A549 (cell line): Measurements from ENCODE around the gene CISD3. TPM values are rescaled to one million over a fixed set of nuclear protein-coding genes. Genes with fewer than 3 reads are reported as not detected.

Source experiments
- ATAC-seq, 2 experiments: fragments of 200-7000 bp in 1 of 2; fragments of >200 bp in 1 of 2; cut with Nextera tagmentation in 1 of 2; cut with Tn5 transposase in 1 of 2; 3 replicates each; pipeline versions ENCODE4 v1.8.0 to v1.9.1; 2018 to 2020; ENCODE audit warnings: mild to moderate bottlenecking in 1 of 2, moderate library complexity in 1 of 2
- CTCF ChIA-PET: fragments of 300-600 bp; sonication (Branson Sonifier 250); formaldehyde crosslinking; extraction: SDS; loops from one replicate; lab custom pipeline; 2021; ENCODE audit warnings: antibody characterized with exemption, inconsistent platforms; lab: Yijun Ruan, JAX
- POLR2A ChIA-PET: fragments of 350-600 bp; formaldehyde crosslinking; extraction: SDS; loops from one replicate; lab custom pipeline; 2021; ENCODE audit warnings: antibody characterized with exemption, inconsistent platforms; lab: Yijun Ruan, JAX
- DNase-seq, 2 experiments: peaks; one replicate each; pipeline versions ENCODE4 v3.0.0 to v3.0.0-alpha.2; 2011 to 2016; ENCODE audit warnings: low read depth in 1 of 2, low spot score in 1 of 2
- FAIRE-seq: peaks from 2 replicates; lab custom pipeline; 2011; peaks lifted over from hg19 to GRCh38; lab: Jason Lieb, UNC
- H3K27ac ChIP-seq, 2 experiments: fragments of >200 bp; sonication (Bioruptor Twin); formaldehyde crosslinking; 3 replicates each; pipeline ENCODE4 v1.5.1; 2016 to 2017
- H3K4me1 ChIP-seq: fragments of >200 bp; sonication (Bioruptor Twin); formaldehyde crosslinking; 3 replicates; pipeline ENCODE4 v1.6.1; 2016
- H3K4me2 ChIP-seq: fragments of >200 bp; sonication (Bioruptor Twin); formaldehyde crosslinking; 3 replicates; pipeline ENCODE4 v1.6.1; 2016
- H3K4me3 ChIP-seq: fragments of >200 bp; sonication (Bioruptor Twin); formaldehyde crosslinking; 3 replicates; pipeline ENCODE4 v1.5.1; 2016
- H3K9me3 ChIP-seq: fragments of >200 bp; sonication (Bioruptor Twin); formaldehyde crosslinking; 3 replicates; pipeline ENCODE4 v1.6.1; 2016
- CBX8 ChIP-seq: fragments of 200-600 bp; sonication (generic); IDR thresholded peaks from 2 replicates; pipeline ENCODE4 v1.6.1; 2016
- CEBPB ChIP-seq, 2 experiments: fragments of >200 bp in 1 of 2; sonication (Bioruptor Twin) in 1 of 2; formaldehyde crosslinking in 1 of 2; IDR thresholded peaks; 2 replicates each; pipeline ENCODE4 v1.6.1; 2012 to 2016
- CHD4 ChIP-seq: fragments of 200-600 bp; sonication (generic); IDR thresholded peaks from 2 replicates; pipeline ENCODE4 v1.6.1; 2016; ENCODE audit warnings: antibody characterized with exemption, mild to moderate bottlenecking, borderline replicate concordance
- ESRRA ChIP-seq: fragments of 150-350 bp; IDR thresholded peaks from 2 replicates; pipeline ENCODE4 v1.6.1; 2014; ENCODE audit warnings: mild to moderate bottlenecking, low read length, borderline replicate concordance
- HDAC2 ChIP-seq: fragments of 200-600 bp; sonication (generic); IDR thresholded peaks from 2 replicates; pipeline ENCODE4 v1.6.1; 2016
- HOXA7 ChIP-seq: fragments of 250-450 bp; sonication (Bioruptor Pico); IDR thresholded peaks from 2 replicates; pipeline ENCODE4 v1.5.0; 2020; ENCODE audit warnings: mild to moderate bottlenecking, moderate library complexity
- JUN ChIP-seq, 2 experiments: fragments of >200 bp; sonication (Bioruptor Twin); formaldehyde crosslinking; IDR thresholded peaks; 2 replicates in 1 of 2; 3 replicates in 1 of 2; pipeline ENCODE4 v1.6.1; 2016 to 2017
- KDM5A ChIP-seq: fragments of 200-600 bp; sonication (generic); IDR thresholded peaks from 2 replicates; pipeline ENCODE4 v1.6.1; 2016; ENCODE audit warnings: antibody characterized with exemption, mild to moderate bottlenecking
- RCOR1 ChIP-seq: fragments of 150-350 bp; IDR thresholded peaks from 2 replicates; pipeline ENCODE4 v1.6.1; 2014; ENCODE audit warnings: antibody characterized with exemption, low read length, low read depth
- ZC3H11A ChIP-seq: fragments of 450-650 bp; IDR thresholded peaks from 2 replicates; pipeline ENCODE4 v1.6.1; 2014; ENCODE audit warnings: antibody characterized with exemption, mild to moderate bottlenecking
- ZFP36 ChIP-seq: fragments of 450-650 bp; IDR thresholded peaks from 2 replicates; pipeline ENCODE4 v1.6.1; 2014; ENCODE audit warnings: borderline replicate concordance; ENCODE audit not compliant: partially characterized antibody
- WGBS: methylation state at CpG from one replicate; pipeline ENCODE4 v1.1.6; 2017; ENCODE audit errors: missing lambda C conversion rate; 5-methylcytosine and 5-hydroxymethylcytosine counted together
- polyA plus RNA-seq, 4 experiments: library from polyadenylated mRNA; depleted of rRNA in 3 of 4; stranded (reverse); fragments of >200 nt; fragmentation: RNase III in 1 of 4; extraction: RNeasy Plus Mini Kit Qiagen cat#74134 plus additional on column Dnase treatment in 1 of 4; gene quantifications; 2 replicates in 3 of 4; 3 replicates in 1 of 4; pipeline ENCODE4 v1.2.3, GENCODE V29; 2011 to 2017
- TF ChIP-seq, protein P1 (sequence below): fragments of >200 bp; sonication (Bioruptor Twin); formaldehyde crosslinking; IDR thresholded peaks from 3 replicates; pipeline ENCODE4 v1.5.1; 2016
- TF ChIP-seq, protein P2 (sequence below): fragments of 150-350 bp; IDR thresholded peaks from 2 replicates; pipeline ENCODE4 v1.6.1; 2014; ENCODE audit warnings: low read depth, mild to moderate bottlenecking, low read length
- TF ChIP-seq, protein P3 (sequence below): fragments of 250-450 bp; sonication (Bioruptor Pico); IDR thresholded peaks from 2 replicates; pipeline ENCODE4 v1.5.0; 2020; ENCODE audit warnings: low read depth, mild to moderate bottlenecking, moderate library complexity
- TF ChIP-seq, protein P4 (sequence below): IDR thresholded peaks from 2 replicates; pipeline ENCODE4 v1.6.1; 2012
- TF ChIP-seq, protein P5 (sequence below): fragments of 250-450 bp; sonication (Bioruptor Pico); IDR thresholded peaks from 2 replicates; pipeline ENCODE4 v1.5.0; 2021; ENCODE audit warnings: mild to moderate bottlenecking, moderate library complexity, borderline replicate concordance

CISD3 gene
- polyA plus RNA-seq, 2 of the 4 experiments (the other 2 are of a cell fraction), result 24.5 to 33.0 TPM

DNA sequence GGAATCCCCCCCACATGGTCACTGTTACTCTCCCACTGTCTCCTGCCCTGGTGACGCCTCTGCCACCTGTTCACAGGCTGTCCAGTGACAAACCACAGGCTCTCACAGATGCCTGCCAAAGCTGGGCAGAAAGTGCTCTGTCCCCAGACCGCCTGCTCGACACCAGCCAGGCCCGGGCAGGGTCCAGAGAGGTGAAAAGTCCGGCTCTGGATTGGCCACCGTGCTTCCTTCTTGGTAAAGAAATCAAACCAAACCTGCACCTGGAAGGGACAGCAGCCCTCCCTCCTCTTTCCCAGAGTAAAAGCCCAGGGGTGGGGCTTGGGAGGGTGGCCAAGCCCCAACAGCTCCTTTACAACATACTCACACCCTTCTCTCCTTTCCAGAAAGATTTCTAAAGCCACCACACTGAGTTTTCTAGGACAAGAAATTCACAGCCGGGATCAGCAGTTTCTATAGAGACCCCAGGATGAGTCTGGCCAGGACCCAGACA lies 11.8 kb downstream of the CISD3 start:
- no peak for FAIRE-seq
- H3K4me3 ChIP-seq, result no peak overlapping the region
- peaks cover 36% of the 10 kb centered on the region for H3K4me1 ChIP-seq
- POLR2A ChIA-PET, result no interaction called here
- no peak; a peak in 1 of 6 replicates for ATAC-seq
- no peaks in the 10 kb centered on the region for H3K9me3 ChIP-seq
- no peak for TF ChIP-seq ZC3H11A
- 0 out of 5 replicates have a peak, but pooled peaks of 1 of the 2 experiments have one; percentile 2 for TF ChIP-seq JUN (IDR thresholded peaks at IDR 0.05)
- H3K27ac ChIP-seq, result no peak overlapping the region
- DNase-seq, result no peak
- no peak overlapping the region for H3K4me2 ChIP-seq
- WGBS, result 74% methylated on average over 6 of the region's 7 CpGs
- CTCF ChIA-PET, result interaction anchor here (0.8 to 1.4 kb wide), 3 partner anchors 8 to 13 kb away, joined by 3 to 6 read pairs (median 4); partner anchors contain the start of gene CISD3

DNA sequence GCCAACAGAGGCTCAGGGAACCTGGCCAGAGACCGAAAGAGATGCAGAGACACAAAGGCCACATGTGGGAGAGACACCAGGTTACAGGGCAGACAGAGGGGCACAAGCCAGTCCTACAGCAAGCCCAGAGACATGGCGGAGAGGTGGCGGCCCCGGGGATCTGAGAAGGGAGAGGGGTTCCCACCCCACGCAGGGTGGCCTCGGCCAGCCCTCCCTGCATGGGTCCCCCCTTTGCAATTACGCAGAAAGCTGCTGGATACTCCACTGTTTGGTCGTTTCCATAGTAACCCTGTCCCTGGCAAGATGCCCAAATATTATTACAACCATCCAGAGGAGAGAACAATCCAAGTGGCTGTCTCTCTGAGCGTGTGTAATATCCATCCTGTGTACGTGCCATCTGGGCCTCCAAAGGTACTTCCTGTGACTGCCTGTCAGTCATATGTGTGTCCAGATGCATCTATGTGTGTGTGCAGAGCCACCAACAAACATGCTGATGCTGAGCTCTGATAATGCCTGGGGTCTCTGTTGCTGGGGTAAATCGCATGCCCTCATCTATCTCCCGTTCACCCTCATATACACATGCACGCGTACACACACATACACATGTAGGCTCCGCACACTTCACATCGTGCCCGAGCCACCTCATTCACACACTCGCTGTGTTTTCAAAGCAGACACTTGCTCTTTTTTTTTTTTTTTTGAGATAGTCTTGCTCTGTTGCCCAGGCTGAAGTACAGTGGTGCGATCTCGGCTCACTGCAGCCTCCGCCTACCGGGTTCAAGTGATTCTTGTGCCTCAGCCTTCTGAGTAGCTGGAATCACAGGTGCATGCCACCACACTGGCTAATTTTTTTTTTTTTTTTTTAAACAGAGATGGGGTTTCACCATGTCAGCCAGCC lies 12.5 kb downstream of the CISD3 start:
- FAIRE-seq, result no peak
- ChIA-PET CTCF (interaction anchor here (0.7 to 5.8 kb wide), 6 partner anchors 7 to 208 kb away, joined by 3 to 107 read pairs (median 4); partner anchors contain the start of gene CISD3), POLR2A (no interaction called here)
- no peaks in the 10 kb centered on the region for H3K9me3 ChIP-seq
- TF ChIP-seq CHD4 (no peak), KDM5A (no peak), HDAC2 (no peak), CEBPB (IDR thresholded peaks at IDR 0.05) (no peak)
- TF ChIP-seq, protein P1, sequence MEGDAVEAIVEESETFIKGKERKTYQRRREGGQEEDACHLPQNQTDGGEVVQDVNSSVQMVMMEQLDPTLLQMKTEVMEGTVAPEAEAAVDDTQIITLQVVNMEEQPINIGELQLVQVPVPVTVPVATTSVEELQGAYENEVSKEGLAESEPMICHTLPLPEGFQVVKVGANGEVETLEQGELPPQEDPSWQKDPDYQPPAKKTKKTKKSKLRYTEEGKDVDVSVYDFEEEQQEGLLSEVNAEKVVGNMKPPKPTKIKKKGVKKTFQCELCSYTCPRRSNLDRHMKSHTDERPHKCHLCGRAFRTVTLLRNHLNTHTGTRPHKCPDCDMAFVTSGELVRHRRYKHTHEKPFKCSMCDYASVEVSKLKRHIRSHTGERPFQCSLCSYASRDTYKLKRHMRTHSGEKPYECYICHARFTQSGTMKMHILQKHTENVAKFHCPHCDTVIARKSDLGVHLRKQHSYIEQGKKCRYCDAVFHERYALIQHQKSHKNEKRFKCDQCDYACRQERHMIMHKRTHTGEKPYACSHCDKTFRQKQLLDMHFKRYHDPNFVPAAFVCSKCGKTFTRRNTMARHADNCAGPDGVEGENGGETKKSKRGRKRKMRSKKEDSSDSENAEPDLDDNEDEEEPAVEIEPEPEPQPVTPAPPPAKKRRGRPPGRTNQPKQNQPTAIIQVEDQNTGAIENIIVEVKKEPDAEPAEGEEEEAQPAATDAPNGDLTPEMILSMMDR, result no peak
- TF ChIP-seq, protein P2, sequence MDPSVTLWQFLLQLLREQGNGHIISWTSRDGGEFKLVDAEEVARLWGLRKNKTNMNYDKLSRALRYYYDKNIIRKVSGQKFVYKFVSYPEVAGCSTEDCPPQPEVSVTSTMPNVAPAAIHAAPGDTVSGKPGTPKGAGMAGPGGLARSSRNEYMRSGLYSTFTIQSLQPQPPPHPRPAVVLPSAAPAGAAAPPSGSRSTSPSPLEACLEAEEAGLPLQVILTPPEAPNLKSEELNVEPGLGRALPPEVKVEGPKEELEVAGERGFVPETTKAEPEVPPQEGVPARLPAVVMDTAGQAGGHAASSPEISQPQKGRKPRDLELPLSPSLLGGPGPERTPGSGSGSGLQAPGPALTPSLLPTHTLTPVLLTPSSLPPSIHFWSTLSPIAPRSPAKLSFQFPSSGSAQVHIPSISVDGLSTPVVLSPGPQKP, result no peak
- TF ChIP-seq, all 56 proteins: peak for 0
- peaks cover 36% of the 10 kb centered on the region for H3K4me1 ChIP-seq
- WGBS, result 85% methylated on average over 22 of the region's 22 CpGs
- no peak overlapping the region for H3K4me2 ChIP-seq
- ATAC-seq (peak in 1 of 2 experiments; percentile 11; a peak in 3 of 6 replicates), DNase-seq (peak in 1 of 2 experiments; percentile 51)
- H3K4me3 ChIP-seq, result no peak overlapping the region
- no peak overlapping the region for H3K27ac ChIP-seq

DNA sequence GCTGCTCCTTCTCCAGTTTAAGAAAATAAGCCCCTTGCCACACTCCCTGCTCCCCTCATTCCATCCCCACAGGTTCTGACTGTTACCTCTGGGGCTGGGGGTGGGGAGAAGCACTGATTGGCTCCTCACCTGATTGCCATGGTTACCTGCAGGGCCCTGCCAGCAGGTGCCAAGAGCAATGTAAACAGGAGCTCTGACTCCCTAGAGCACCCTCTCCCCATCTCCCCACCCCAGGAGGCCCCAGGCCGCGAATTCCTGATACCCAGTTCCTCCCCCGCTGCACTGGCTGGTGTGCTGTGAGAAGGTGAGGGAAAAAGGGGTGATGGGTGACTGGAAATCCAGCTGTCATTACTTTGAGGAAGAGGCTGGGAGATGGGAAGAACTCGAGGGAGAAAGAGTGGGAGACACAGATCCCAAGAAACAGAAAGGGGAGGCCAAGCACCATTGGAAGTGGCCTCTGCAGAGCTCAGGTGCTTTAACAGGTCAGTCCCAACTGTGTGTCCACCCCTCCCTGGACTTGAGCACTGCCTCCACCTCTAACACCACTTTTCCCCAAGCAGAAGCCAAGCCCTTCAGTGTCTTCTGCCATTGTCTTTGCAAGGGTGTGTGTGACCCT lies 13.5 kb downstream of the CISD3 start:
- no peak overlapping the region for H3K4me3 ChIP-seq
- 87% methylated on average over 4 of the region's 4 CpGs for WGBS
- FAIRE-seq, result no peak
- CTCF ChIA-PET, result interaction anchor here (0.7 to 5.8 kb wide), 3 partner anchors 8 to 209 kb away, joined by 3 to 107 read pairs (median 3); no protein-coding TSS in a partner anchor
- no peak for DNase-seq
- H3K4me1 ChIP-seq, result peaks cover 36% of the 10 kb centered on the region
- 0 out of 6 replicates have a peak overlapping the region, but pooled peaks of 1 of the 2 experiments have one; percentile 7 for H3K27ac ChIP-seq
- H3K9me3 ChIP-seq, result no peaks in the 10 kb centered on the region
- ATAC-seq, result no peak
- TF ChIP-seq HOXA7 (CRISPR knock-in tag) (no peak), CBX8 (no peak), RCOR1 (no peak), ZFP36 (no peak), ESRRA (no peak)
- TF ChIP-seq, protein P3, sequence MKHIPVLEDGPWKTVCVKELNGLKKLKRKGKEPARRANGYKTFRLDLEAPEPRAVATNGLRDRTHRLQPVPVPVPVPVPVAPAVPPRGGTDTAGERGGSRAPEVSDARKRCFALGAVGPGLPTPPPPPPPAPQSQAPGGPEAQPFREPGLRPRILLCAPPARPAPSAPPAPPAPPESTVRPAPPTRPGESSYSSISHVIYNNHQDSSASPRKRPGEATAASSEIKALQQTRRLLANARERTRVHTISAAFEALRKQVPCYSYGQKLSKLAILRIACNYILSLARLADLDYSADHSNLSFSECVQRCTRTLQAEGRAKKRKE, result no peak
- TF ChIP-seq, protein P4, sequence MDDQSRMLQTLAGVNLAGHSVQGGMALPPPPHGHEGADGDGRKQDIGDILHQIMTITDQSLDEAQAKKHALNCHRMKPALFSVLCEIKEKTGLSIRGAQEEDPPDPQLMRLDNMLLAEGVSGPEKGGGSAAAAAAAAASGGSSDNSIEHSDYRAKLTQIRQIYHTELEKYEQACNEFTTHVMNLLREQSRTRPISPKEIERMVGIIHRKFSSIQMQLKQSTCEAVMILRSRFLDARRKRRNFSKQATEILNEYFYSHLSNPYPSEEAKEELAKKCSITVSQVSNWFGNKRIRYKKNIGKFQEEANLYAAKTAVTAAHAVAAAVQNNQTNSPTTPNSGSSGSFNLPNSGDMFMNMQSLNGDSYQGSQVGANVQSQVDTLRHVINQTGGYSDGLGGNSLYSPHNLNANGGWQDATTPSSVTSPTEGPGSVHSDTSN, result no peak
- TF ChIP-seq, protein P5, sequence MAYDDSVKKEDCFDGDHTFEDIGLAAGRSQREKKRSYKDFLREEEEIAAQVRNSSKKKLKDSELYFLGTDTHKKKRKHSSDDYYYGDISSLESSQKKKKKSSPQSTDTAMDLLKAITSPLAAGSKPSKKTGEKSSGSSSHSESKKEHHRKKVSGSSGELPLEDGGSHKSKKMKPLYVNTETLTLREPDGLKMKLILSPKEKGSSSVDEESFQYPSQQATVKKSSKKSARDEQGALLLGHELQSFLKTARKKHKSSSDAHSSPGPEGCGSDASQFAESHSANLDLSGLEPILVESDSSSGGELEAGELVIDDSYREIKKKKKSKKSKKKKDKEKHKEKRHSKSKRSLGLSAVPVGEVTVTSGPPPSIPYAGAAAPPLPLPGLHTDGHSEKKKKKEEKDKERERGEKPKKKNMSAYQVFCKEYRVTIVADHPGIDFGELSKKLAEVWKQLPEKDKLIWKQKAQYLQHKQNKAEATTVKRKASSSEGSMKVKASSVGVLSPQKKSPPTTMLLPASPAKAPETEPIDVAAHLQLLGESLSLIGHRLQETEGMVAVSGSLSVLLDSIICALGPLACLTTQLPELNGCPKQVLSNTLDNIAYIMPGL (CRISPR knock-in tag), result no peak
- POLR2A ChIA-PET, result no interaction called here
- no peak overlapping the region for H3K4me2 ChIP-seq
